DOHH2 (cell line): ENCODE results near the gene NUMB.

Experiments used
- EZH2phosphoT487 ChIP-seq: fragments of 200-600 bp; sonication (generic); IDR thresholded peaks from 2 replicates; pipeline ENCODE4 v1.6.1; 2017; ENCODE audit warnings: borderline replicate concordance, mild to moderate bottlenecking, antibody characterized with exemption, low read length, moderate library complexity, mixed read lengths
- TF ChIP-seq, protein P1 (sequence below): fragments of 200-600 bp; sonication (generic); IDR thresholded peaks from one replicate; pipeline ENCODE4 v1.5.1; 2014; ENCODE audit warnings: antibody characterized with exemption, mild to moderate bottlenecking, low read depth, low read length; ENCODE audit not compliant: poor library complexity, severe bottlenecking

GRCh38 chr14:73359445-73359844 lies 98.9 kb downstream of the NUMB start:
- TF ChIP-seq, protein P1, sequence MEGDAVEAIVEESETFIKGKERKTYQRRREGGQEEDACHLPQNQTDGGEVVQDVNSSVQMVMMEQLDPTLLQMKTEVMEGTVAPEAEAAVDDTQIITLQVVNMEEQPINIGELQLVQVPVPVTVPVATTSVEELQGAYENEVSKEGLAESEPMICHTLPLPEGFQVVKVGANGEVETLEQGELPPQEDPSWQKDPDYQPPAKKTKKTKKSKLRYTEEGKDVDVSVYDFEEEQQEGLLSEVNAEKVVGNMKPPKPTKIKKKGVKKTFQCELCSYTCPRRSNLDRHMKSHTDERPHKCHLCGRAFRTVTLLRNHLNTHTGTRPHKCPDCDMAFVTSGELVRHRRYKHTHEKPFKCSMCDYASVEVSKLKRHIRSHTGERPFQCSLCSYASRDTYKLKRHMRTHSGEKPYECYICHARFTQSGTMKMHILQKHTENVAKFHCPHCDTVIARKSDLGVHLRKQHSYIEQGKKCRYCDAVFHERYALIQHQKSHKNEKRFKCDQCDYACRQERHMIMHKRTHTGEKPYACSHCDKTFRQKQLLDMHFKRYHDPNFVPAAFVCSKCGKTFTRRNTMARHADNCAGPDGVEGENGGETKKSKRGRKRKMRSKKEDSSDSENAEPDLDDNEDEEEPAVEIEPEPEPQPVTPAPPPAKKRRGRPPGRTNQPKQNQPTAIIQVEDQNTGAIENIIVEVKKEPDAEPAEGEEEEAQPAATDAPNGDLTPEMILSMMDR, result no peak
- TF ChIP-seq EZH2phosphoT487, result no peak
